ENCODE measurements around the gene TYW1.
"Not testable (repeated sequence)": the region's sequence is repeated elsewhere in the genome, so short reads cannot be mapped to it uniquely, and the experiment has no call there.

The TYW1 gene

DNA sequence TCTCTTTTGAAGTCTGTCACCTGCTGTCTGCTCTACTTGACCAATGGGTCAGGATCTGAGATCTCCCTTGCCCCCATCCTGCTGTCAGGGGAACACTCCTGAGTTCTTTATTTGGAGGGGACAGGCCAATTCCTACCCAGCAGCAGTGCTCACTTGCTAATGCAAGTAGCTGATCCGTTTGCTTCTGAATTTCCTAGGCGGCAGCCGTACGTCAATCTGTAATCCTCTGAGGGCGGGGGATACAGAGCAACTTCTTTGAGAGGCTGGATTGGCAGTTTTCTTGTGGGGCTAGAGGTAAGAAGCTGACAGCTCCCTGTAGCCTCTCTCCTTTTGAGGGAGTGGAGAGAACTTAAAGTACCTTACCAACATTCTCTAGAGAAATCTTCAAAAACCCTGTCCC is 36.6 kb downstream of the TYW1 start:
- ChIA-PET CTCF (no interaction called here), POLR2A (no interaction called here)
- TF ChIP-seq ZBTB20 (tag by site-specific recombination; IDR thresholded peaks at IDR 0.05) = no peak

GRCh38 chr7:67036432-67037395 is 40.1 kb downstream of the TYW1 start:
- peak; percentile 94 for TF ChIP-seq ZNF692 (tag by site-specific recombination; IDR thresholded peaks at IDR 0.05)
- TF ChIP-seq ZFP69B (tag by site-specific recombination; IDR thresholded peaks at IDR 0.05) = 0 out of 2 replicates have a peak, but pooled peaks have one; percentile 52
- peak; percentile 82 for TF ChIP-seq GLIS1 (tag by site-specific recombination; IDR thresholded peaks at IDR 0.05)
- H3K4me3 ChIP-seq (ENCODE audit: low read depth, low read length); POLR2A ChIA-PET; H3K9me3 ChIP-seq (ENCODE audit: control insufficient read depth, insufficient read depth, low read depth, low read length); CTCF ChIA-PET; H3K4me1 ChIP-seq (ENCODE audit: control insufficient read depth, insufficient read depth, low read length); H3K27ac ChIP-seq (ENCODE audit: extremely low read depth, low read depth, low read length); H3K36me3 ChIP-seq (ENCODE audit: control insufficient read depth in 2 of 2, insufficient read depth in 1 of 2, low read length in 2 of 2): not testable (repeated sequence)

More for the DNA sequence above, 36.6 kb downstream of the TYW1 start:
- H3K4me3 ChIP-seq (ENCODE audit: low read depth, low read length) = no peak overlapping the region
- no peak overlapping the region for H3K27ac ChIP-seq (ENCODE audit: extremely low read depth, low read depth, low read length)
- no peaks in the 10 kb centered on the region for H3K9me3 ChIP-seq (ENCODE audit: control insufficient read depth, insufficient read depth, low read depth, low read length)
- peaks cover 4 to 7% of the 10 kb centered on the region in 2 experiments; a peak in 2 of 3 replicates for H3K36me3 ChIP-seq (ENCODE audit: control insufficient read depth in 2 of 2, insufficient read depth in 1 of 2, low read length in 2 of 2)
- H3K4me1 ChIP-seq (ENCODE audit: control insufficient read depth, insufficient read depth, low read length) = no peaks in the 10 kb centered on the region

- H3K4me1 ChIP-seq (ENCODE audit: control insufficient read depth, insufficient read depth, low read length); H3K9me3 ChIP-seq (ENCODE audit: control insufficient read depth, insufficient read depth, low read depth, low read length); H3K4me3 ChIP-seq (ENCODE audit: low read depth, low read length); H3K27ac ChIP-seq (ENCODE audit: extremely low read depth, low read depth, low read length); H3K36me3 ChIP-seq (ENCODE audit: control insufficient read depth in 2 of 2, insufficient read depth in 1 of 2, low read length in 2 of 2); POLR2A ChIA-PET: not testable (repeated sequence)
- peak; percentile 36 for TF ChIP-seq ZNF654 (tag by site-specific recombination; IDR thresholded peaks at IDR 0.05; ENCODE audit: low read depth)
- CTCF ChIA-PET = interaction anchor here (0.6 to 0.9 kb wide), 12 partner anchors 8 to 1051 kb away, joined by 3 to 7 read pairs (median 3); no protein-coding TSS in a partner anchor
These were observed 44.2 kb downstream of the TYW1 start for GRCh38 chr7:67040832-67041231.

DNA sequence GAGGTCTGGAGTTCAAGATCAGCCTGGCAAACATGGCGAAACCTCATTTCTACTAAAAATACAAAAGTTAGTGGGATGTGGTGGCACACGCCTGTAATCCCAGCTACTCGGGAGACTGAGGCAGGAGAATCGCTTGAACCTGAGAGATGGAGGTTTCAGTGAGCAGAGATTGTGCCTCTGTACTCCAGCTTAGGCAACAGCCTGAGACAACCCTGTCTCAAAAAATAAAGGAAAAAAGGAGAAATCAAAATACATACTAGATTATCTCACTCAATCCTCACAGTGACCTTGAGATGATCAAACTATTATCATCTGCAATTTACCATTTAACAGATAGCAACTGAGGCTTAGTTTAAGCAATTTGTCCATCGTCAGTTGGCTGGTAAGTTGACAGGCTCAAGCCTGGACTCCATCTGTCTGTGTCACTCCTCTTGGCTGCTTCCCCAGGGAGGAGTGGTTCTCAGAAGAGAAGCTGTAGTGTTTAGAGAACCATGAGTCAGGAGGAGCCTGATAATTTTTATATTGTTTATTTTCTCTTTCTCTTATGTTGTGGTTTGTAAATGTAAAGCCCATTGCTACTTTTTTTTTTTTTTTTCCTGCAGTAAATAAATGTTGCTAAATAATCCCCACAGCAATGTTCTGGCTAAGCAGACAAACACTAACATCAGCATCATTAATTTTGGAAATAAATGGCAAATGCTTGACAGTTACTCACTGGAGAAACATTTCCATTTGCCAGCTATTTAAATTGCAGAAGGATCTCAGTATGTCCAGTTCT is 46.3 kb downstream of the TYW1 start:
- H3K4me3 ChIP-seq (ENCODE audit: low read depth, low read length); H3K27ac ChIP-seq (ENCODE audit: extremely low read depth, low read depth, low read length); H3K9me3 ChIP-seq (ENCODE audit: control insufficient read depth, insufficient read depth, low read depth, low read length); H3K36me3 ChIP-seq (ENCODE audit: control insufficient read depth in 2 of 2, insufficient read depth in 1 of 2, low read length in 2 of 2); H3K4me1 ChIP-seq (ENCODE audit: control insufficient read depth, insufficient read depth, low read length); CTCF ChIA-PET: not testable (repeated sequence)
- POLR2A ChIA-PET = interaction anchor here (0.6 kb wide), 1 partner anchor 66 kb away, joined by 3 read pairs; no protein-coding TSS in a partner anchor

DNA sequence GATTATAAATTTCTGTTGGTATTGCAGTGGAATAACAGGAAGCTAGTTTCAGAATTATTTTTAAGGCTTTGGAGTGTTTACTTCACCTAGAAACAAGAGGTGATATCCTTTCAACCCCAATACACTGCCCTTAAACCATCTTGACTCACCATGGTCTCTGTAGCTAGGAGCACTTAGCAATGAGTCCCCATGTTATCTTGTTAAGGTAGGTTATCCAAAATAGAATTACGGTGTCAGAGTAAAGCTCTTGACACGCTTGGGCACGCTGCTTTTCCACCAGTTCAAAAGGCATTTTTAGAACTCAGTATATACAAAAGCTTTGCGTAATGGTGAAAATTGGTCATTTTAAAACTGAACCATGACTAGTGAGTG is 46.9 kb downstream of the TYW1 start:
- H3K4me1 ChIP-seq (ENCODE audit: control insufficient read depth, insufficient read depth, low read length); CTCF ChIA-PET; H3K36me3 ChIP-seq (ENCODE audit: control insufficient read depth in 2 of 2, insufficient read depth in 1 of 2, low read length in 2 of 2); H3K27ac ChIP-seq (ENCODE audit: extremely low read depth, low read depth, low read length); H3K4me3 ChIP-seq (ENCODE audit: low read depth, low read length); H3K9me3 ChIP-seq (ENCODE audit: control insufficient read depth, insufficient read depth, low read depth, low read length); POLR2A ChIA-PET: not testable (repeated sequence)

GRCh38 chr7:67045496-67045995 is 48.9 kb downstream of the TYW1 start:
- ChIA-PET CTCF (no interaction called here), POLR2A (no interaction called here)
- H3K4me3 ChIP-seq (ENCODE audit: low read depth, low read length) = no peak overlapping the region
- H3K4me1 ChIP-seq (ENCODE audit: control insufficient read depth, insufficient read depth, low read length) = peaks cover 3% of the 10 kb centered on the region; the same call in 1 of the 2 replicates
- H3K27ac ChIP-seq (ENCODE audit: extremely low read depth, low read depth, low read length) = no peak overlapping the region
- no peaks in the 10 kb centered on the region; a peak in 1 of 3 replicates for H3K36me3 ChIP-seq (ENCODE audit: control insufficient read depth in 2 of 2, insufficient read depth in 1 of 2, low read length in 2 of 2)
- H3K9me3 ChIP-seq (ENCODE audit: control insufficient read depth, insufficient read depth, low read depth, low read length) = no peaks in the 10 kb centered on the region
- TF ChIP-seq ZNF112 (tag by site-specific recombination; IDR thresholded peaks at IDR 0.05) (no peak), ZNF146 (tag by site-specific recombination; IDR thresholded peaks at IDR 0.05) (no peak), ZNF548 (tag by site-specific recombination; IDR thresholded peaks at IDR 0.05) (no peak), ZBTB17 (tag by site-specific recombination; IDR thresholded peaks at IDR 0.05) (no peak), GLIS1 (tag by site-specific recombination; IDR thresholded peaks at IDR 0.05) (no peak), ZNF530 (tag by site-specific recombination; IDR thresholded peaks at IDR 0.05; ENCODE audit: low read depth) (no peak), HOXD13 (CRISPR knock-in tag; IDR thresholded peaks at IDR 0.05; ENCODE audit: borderline replicate concordance) (no peak), ZFP69B (tag by site-specific recombination; IDR thresholded peaks at IDR 0.05) (no peak), OVOL3 (tag by site-specific recombination; IDR thresholded peaks at IDR 0.05) (no peak)
- TF ChIP-seq, protein P1, sequence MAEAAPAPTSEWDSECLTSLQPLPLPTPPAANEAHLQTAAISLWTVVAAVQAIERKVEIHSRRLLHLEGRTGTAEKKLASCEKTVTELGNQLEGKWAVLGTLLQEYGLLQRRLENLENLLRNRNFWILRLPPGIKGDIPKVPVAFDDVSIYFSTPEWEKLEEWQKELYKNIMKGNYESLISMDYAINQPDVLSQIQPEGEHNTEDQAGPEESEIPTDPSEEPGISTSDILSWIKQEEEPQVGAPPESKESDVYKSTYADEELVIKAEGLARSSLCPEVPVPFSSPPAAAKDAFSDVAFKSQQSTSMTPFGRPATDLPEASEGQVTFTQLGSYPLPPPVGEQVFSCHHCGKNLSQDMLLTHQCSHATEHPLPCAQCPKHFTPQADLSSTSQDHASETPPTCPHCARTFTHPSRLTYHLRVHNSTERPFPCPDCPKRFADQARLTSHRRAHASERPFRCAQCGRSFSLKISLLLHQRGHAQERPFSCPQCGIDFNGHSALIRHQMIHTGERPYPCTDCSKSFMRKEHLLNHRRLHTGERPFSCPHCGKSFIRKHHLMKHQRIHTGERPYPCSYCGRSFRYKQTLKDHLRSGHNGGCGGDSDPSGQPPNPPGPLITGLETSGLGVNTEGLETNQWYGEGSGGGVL (tag by site-specific recombination; IDR thresholded peaks at IDR 0.05) = no peak

All from HEK293 (cell line).